NCI-H1694 (cell line): Measurements from ENCODE around the gene CCR3.
"Not testable (repeated sequence)": the region's sequence is repeated elsewhere in the genome, so short reads cannot be mapped to it uniquely, and the experiment has no call there.

Experiments used
- DNase-seq: peaks from one replicate; lab custom pipeline; 2025; lab: John Stamatoyannopoulos, UW

The CCR3 gene

DNA sequence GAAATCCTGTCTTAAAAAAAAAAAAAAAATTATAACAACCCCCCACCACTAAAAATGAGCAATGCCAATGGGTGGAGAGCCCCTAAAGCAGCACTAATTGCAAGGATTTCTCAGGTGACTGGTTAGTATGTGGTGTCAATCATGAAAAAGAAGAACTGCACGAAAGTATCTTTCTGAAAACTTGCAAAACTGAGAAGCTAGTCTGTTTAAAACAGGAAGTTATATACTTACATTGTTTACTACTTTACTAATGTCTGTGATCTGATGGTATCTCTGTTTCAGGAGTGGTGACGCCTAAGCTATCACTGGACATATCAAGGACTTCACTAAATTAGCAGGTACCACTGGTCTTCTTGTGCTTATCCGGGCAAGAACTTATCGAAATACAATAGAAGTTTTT is at the start of gene CCR3:
Gene CCR3 (plus strand): TSS at position 341 of the 400 bp plus-strand sequence. CDS start 22,699 bp downstream, outside the sequence.
- DNase-seq = no peak

DNA sequence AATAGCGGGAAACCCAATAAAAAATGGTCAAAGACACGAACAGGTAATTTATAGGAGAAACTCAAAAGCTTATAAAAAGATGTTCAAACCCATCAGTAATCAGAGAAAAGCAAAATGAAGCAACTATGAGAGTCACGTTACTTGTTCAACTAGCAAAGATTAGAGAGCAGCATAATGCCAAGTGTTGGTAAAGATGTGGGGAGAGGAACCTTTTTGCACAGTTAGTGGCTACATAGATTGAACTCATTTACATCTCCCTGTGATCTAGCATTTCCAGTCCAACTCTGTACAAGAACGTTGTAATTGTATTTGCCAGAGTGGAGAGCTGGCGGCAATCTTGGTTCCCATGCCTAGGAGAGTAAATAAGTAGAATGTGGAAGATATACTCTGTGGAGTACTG is 49.3 kb upstream of the CCR3 start:
- DNase-seq = no peak

DNA sequence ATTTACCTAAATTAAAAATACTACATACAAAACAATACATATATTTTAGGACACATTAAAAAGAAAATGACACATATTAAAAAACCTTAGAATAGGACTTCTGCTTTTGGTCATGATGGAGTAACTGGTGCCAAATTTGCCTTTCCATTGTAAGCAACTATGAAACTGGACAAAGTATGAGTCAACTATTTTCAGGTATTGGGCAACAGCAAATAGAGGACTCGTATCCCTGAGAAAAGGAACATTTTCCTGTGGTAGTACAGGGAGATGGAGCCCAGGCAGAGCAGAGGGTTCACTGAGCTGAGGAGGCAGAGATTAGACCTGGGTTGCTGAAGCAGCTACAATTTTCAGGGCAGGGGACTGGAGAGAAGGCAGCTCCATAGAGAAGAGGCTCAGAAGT is 48.8 kb upstream of the CCR3 start:
- DNase-seq = no peak

DNA sequence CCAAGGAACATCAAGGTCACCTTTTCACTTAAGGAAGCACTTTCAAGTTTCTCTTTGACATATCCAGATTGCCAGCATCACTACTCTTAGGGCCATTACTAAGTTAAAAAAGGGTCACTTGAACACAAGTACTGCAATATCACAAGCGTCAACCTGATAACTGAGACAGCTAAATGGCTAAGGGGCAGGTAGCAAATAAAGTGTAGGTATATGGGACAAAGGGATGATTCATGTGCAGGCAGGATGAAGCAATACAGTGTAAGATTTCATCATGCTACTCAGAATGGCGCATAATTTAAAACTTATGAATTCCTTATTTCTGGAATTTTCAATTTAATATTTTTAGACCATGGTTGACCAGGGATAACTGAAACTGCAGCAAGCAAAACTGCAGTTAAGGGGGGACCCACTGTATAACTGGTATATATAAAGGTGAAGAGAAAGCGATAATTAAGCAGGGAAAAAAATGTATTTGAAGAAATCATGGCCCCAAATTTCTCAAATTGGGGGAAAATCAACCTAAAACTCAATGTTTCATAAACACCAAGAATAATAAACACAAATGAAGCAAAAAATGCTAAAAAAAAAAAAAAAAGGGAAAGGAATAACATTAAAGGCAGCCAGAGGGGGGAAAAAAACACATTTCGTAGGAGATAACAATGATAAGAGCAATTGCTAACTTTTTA is 47.2 kb upstream of the CCR3 start:
- DNase-seq = no peak

DNA sequence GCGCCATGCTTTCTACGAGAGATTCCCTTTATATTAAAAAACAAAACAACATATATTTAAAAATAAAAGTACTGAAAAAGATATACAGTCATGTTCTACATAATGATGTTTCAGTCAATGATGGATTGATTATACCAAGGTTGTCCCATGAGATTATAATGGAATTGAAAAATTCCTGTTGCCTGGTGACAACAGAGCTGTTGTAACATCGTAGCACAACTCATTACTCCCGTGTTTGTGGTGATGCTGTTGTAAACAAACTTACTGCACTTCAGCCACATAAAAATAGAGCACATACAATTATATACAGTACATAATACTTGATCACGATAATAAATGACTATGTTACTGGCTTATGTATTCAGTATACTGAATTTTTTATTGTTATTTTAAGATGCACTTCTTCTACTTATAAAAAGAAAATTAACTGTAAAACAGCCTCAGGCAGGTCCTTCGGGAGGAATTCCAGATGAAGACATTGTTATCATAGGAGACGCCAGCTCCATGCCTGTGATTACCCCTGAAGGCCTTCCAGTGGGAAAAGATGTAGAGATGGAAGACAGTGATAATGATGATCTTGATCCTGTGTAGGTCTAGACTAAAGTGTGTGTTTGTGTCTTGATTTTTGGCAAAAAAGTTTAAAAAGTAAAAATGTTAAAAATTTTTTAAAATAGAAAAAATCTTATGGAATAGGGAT is 45.9 kb upstream of the CCR3 start:
- DNase-seq = no peak

DNA sequence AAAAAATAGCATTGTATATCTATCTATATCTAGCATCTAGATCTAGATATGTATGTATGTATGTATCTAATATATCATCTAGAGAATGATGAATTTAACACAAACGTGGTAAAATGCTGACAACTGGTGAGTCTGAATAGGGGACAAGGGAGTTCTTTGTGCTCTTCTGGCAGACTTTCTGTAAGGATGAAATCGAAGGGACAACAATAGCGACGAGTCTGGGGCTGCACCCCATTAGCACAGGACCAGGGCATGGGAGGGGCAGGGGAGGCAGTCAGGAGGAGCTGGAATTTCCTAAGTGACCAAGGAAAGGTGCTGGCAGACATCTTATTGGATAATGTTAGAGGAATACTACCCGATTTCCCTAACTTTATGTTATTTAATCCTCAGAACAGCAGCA is 42.0 kb upstream of the CCR3 start:
- no peak for DNase-seq

DNA sequence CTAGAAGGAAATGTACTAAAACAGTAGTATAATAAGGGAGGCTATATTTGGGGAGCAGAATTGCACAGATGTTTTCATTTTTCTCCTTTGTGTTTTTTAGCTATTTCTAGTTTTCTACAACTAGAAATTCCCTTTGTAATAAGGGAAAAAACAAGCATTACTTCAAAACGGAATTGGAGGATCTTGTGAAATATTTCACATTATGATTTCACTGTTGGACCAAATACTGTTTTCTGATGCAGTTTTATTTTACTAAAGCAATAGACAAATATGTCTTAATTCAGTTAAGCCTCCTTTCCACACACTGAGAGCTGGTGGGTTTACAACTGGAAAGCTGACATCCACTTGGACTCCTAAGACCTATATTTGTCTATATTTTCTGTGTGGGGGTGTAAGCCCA is 41.5 kb upstream of the CCR3 start:
- no peak for DNase-seq

DNA sequence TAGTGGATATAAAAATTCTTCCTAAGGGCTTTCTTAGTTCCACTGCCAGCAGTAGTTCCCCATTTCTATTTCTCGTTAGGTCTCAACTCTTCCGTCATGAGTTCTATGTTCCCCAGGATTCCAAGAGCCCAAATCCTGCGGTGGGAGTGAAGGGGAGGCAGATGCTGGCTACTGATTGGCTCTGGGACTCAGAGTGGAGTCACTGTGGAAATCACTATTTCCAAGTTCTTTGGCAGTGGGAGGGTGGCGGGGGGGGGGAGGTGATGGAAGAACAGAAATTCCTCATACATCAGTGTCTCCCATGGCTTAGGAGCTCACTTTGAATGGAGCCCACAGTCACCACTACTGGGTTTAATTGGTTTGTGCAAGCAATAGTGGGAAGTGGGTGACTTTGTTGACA is 39.7 kb upstream of the CCR3 start:
- DNase-seq = no peak

DNA sequence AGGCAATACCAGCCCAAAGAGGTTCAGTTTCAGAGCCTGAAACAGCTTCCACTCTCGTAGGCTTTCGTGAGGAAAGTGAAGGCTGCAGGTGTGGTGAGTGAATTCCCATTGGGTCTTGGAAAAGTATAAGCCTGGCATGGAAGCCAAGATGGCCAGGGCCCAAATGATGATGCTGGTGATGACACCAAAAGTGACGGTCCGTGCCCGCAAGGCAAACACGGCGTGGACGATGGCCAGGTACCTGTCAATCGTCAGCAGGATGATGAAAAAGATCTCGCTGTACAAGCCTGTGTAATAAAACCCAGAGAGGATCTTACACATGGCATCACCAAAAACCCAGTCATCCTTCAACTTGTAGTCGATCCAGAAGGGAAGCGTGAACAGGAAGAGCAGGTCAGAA is 38.6 kb upstream of the CCR3 start:
- DNase-seq = no peak

DNA sequence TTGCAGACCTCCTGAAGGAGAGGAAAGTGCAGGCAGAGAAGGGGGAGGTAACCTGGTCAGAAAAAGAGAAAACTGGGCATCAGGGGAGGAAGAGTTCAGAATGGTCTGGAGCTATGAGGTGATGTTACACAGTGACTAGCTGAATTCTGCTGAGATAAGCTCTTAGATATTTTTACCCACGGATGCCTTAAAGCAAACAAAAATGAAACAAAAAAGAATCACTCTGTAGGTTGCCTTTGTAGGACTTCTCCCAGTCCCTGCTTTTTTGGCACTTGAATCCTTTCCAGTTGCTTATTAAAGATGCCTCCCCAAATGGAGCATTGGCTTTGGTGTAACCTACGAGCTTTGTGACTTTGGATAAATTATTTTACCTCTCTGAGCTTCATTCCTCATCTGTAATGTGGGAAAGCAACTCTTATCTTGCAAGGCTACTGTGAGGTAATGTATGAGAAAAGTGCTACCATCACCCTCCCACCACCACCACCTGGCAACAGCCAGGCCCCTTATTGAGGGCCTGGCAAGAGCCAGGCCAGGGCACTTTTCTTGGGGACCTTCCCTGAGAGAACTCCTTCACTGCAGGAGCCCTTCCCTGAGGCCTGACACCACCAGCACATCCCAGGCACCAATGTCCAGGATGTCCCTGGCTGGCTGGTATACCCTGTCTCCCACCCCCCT is 36.8 kb upstream of the CCR3 start:
- no peak for DNase-seq

DNA sequence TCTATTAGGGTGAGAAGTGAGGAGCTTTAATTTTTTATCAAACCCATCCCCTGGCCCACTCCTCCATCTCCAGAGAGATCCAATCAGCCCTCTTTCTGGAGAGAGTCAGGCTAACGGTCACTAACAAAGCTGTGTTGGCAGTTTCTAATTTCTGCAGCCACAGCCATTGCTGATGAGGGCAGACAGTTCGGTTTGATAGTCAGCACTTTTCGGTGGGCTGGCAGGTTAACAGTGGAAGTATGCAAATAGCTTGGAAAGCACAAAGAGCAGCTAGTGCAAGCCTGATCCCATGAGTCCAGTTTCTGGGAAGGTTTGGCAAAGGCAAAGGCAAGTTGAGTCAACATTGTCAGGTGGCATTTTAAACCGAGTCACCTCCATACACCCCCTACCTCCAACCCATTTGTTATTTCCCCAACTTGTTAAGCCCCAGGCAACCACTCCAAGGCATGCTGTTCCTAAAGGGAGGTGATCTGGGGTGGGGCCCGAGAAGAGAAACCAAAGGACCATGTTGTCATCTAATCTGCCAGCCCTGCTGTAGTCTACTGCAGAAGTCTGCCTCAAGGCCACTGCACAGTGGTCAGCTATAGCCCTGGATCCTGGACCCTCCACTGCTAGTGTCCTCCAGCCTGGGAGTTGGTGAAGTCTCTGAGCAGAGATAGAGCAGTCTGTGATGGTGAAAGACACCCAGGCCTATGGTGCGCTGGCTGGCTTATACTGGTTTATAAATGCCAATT is 35.8 kb upstream of the CCR3 start:
- no peak for DNase-seq

DNA sequence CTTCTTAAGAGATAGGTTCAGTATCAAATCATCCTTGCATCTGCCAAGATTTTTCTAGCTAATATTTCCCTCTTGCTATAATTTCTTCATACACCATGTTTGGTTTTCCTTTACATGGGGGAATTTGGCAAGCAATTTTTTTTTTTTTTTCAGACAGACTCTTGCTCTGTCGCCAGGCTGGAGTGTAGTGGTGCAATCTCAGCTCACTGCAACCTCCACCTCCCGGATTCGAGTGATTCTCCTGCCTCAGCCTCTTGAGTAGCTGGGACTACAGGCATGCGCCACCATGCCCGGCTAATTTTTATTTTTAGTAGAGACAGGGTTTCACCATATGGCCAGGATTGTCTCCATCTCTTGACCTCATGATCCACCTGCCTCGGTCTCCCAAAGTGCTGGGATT is 34.7 kb upstream of the CCR3 start:
- not testable (repeated sequence) for DNase-seq

DNA sequence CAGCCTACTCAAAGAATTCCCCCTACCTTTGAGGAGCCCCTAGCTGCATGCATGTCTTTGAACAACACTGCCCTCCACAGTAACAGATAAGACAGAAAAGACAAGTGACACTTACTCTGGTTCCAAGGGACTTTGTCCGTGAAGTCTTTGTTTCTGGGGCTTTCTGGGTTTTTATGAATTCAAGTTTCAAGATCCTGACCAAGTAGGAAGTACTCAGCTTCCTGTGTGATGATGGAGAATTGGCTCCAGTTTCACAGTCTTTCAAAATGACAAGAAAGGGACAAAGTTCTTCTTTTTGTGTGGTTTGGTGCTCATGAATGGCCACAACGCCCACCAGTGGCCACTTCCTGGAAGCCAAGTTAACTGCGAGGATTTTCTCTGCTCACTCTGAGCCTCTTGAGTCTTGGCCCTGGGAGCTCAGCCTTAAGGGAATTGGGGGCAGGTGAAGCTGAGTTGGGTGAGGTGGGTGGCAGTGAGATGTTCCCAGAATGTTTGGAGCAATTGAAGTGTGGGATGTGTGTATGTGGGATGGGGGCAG is 34.0 kb upstream of the CCR3 start, which contains the start of gene CCR1:
Gene CCR1 (minus strand): TSS at position 147 of the 538 bp plus-strand sequence. CDS start 4,000 bp downstream, outside the sequence.
- no peak for DNase-seq

DNA sequence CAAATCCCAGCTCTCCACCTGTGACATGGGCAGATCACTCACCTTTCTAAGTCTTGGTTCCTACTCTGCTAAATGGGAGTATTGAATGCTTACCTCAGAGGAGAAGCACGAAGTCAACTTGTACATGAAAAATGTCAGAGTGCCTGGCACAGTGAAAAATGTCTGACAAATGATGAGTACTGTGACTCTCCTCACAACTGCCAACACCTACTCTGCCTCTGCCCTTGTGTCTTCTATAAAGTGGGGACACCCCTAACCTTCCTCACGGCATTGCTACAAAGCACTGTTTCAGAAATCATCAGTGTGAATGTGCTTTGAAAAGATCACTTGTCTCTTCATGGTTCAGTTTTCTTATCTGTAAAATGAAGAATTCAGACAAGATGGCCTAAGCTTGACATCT is 33.2 kb upstream of the CCR3 start:
- DNase-seq = no peak

DNA sequence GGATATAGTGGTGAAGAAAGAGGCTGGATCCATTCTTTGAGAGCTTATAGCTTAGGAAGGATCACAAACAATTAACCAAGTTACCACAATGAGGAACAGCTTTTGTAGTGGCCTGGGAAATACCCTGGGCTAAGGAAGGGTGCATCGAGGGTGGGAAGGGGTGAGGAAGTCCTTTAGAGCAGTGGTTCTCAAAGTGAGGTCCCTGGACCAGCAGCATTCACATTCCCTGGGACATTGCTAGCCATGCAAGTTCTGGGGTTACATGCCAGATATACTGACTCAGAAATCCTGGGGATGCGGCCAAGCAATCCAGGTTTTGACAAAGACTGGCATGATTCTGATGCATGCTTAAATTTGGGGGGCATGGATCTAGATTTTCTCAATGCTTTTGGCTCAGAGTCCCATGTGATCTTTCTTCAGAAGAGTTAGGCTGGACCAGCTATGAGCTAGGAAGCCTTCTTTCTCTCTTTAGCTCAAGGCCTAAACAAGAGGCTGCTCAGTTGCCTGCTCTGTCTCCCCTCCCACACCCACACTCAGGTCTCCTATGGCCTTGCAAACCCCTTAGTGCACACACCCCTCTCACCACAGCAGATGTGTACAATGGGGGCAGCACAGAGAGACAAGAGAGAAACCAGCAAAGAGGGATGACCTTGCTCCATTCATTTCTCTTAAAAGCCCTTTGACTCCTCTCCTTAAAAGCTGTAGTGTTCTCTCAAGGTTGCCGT is 32.4 kb upstream of the CCR3 start:
- DNase-seq = no peak

DNA sequence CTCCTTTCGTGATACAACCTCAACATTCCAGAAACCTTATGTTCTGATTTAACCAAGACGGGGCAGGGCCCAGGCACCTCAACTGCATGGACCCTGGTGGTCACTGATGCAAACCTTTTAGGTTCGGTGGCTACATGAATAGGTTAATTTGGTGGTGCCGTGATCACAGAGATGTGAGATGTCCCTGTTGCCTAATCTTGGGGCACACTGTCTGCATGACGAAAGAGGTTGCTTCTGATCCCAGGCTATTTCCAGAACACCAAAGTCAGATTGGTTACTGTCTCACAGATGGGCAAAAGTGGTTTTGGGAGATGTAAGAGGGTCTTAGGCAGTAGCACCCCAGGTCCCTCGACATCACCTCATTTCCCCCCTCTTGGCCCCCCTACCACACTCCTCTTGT is 30.2 kb upstream of the CCR3 start:
- DNase-seq = no peak

DNA sequence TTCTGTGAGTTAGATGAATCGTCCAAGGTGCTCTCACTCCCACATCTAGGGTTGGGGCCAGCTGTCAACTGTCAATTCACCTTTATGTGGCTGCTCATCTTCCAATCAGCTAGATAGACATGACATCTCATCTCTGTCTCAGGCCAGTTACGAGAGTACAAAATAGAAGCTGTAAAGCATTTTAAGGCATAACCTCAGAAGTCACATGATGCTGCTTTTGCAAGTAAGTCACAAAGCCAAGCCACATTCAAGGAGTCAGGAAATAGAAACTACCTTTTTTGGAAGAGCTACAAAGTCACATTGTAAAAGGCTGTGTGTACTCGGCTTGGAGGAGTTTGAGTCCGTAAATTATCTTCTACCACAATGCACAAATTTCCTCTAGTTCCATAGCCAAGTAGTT is 29.1 kb upstream of the CCR3 start:
- no peak for DNase-seq

DNA sequence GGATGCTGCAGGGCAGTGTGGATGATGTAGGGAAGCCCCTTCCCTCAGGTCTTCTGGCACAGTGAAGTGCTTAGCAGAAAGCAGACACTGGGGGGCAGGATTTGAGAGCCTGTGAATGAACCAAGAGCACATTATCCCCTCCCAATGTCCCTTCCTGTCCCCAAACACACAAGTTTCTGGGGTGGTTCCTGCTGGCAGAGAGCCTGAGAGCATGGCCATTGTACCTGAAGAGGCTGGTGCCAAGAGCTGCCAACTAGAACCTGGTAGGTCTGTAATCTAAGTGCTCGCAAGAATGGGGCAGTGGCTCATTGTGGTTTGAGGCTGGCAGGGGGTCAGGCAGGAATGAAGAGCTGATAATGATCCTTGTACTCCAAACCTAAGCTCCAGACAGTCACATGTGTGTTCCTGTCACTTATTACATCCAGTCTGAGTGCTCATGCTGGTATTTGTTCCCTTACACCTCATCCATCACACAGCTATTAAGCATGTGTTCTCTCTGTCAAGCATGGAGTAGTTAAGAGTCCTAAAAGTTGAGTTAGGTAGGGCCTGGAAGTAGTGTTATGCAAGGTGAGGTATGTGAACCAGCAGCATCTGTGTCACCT is 27.4 kb upstream of the CCR3 start:
- no peak for DNase-seq

DNA sequence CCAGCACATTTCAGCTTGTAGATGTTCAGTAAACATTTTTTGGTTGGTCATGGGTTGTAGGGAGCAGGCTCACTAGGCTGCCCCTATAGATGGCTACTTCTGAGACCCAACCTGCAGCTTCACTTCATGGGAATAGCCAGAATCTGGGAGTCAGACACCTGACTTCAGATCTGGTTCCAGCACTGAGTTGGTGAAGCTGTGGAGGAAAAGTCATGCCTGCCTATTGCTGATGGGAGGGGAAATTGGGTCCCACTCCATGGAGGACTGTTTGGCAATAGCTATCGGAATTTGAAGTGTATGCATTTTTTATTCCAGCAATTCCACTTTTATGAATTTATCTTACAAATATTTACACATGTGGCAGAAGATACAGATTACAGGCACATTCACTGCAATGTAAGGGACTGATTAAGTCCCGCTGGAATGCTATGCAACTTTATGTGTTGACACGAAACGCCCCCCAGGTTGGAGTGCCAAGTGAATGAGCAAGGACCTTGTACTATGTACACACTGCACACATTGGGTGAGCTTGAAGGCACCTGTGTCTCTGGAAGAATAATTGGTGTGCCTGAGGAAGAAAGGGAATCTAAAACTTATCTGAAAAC is 26.3 kb upstream of the CCR3 start:
- DNase-seq = no peak

DNA sequence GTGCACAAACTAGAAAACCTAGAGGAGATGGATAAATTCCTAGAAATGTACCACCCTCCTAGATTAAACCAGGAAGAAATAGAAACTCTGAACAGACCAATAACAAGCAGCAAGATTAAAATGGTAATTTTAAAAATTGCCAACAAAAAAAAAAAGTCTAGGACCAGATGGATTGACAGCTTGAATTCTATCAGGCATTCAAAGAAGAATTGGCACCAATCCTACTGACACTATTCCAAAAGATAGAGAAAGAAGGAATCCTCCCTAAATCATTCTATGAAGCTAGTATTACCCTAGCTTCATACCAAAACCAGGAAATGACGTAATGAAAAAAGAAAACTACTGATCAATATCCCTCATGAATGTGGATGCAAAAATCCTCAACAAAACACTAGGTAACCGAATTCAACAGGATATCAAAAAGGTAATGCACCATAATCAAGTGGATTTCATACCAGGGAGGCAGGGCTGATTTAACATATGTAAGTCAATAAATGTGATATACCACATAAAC is 24.0 kb upstream of the CCR3 start:
- DNase-seq = no peak

DNA sequence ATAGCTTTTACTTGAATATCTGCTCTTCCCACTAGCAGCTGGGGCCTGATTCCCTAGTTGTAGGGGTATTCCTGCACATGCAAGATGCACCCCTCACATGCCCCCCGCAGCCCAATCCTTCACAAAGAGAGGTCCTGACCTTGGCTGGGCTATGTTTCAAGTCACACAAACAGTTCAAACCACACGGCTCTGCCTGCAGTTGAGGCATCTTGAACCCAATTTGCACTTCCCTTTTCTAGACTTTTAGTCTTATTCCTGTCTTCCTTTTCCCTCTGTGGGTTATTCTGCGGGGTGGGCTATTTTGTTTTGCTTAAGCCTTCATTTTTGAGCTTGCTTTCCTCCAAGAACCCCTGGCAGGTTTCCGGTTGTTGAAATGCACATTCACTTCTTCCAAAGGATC is 20.9 kb upstream of the CCR3 start:
- no peak for DNase-seq
